HG02852 (cell line): ENCODE measurements around the gene EEPD1.

Experiments
- ATAC-seq: cut with Tn5 transposase; IDR thresholded peaks from one replicate; pipeline ENCODE4 v1.9.1; 2021; ENCODE audit warnings: mild to moderate bottlenecking, moderate library complexity; ENCODE audit not compliant: unreplicated experiment

The EEPD1 gene

GRCh38 chr7:36154255-36155212 is 1.5 kb downstream of the EEPD1 start:
- ATAC-seq = no peak

- no peak for ATAC-seq
Observed at GRCh38 chr7:36155811-36156361, 2.8 kb downstream of the EEPD1 start.

GRCh38 chr7:36157527-36158320 is 4.7 kb downstream of the EEPD1 start:
- no peak for ATAC-seq

GRCh38 chr7:36158321-36158605 is 5.2 kb downstream of the EEPD1 start:
- ATAC-seq = no peak

GRCh38 chr7:36159618-36160017 is 6.6 kb downstream of the EEPD1 start:
- ATAC-seq = no peak

- ATAC-seq = no peak
Observed at GRCh38 chr7:36160313-36160712, 7.3 kb downstream of the EEPD1 start.

GRCh38 chr7:36161996-36162395 is 8.9 kb downstream of the EEPD1 start:
- ATAC-seq = no peak

GRCh38 chr7:36165059-36165458 is 12.0 kb downstream of the EEPD1 start:
- ATAC-seq = no peak

GRCh38 chr7:36165802-36166201 is 12.7 kb downstream of the EEPD1 start:
- ATAC-seq = no peak

- no peak for ATAC-seq
Observed at GRCh38 chr7:36167403-36168050, 14.5 kb downstream of the EEPD1 start.

GRCh38 chr7:36171503-36171902 is 18.4 kb downstream of the EEPD1 start:
- ATAC-seq = peak; percentile 79

- no peak for ATAC-seq
Observed at GRCh38 chr7:36175886-36176285, 22.8 kb downstream of the EEPD1 start.

GRCh38 chr7:36176697-36177096 is 23.6 kb downstream of the EEPD1 start:
- ATAC-seq = no peak

- no peak for ATAC-seq
Observed at GRCh38 chr7:36180121-36180520, 27.1 kb downstream of the EEPD1 start.

GRCh38 chr7:36181668-36182067 is 28.6 kb downstream of the EEPD1 start:
- no peak for ATAC-seq

- no peak for ATAC-seq
Observed at GRCh38 chr7:36182854-36183604, 30.0 kb downstream of the EEPD1 start.

GRCh38 chr7:36185092-36185491 is 32.0 kb downstream of the EEPD1 start:
- ATAC-seq = no peak

- ATAC-seq = no peak
Observed at GRCh38 chr7:36185756-36186155, 32.7 kb downstream of the EEPD1 start.

- no peak for ATAC-seq
Observed at GRCh38 chr7:36186359-36187121, 33.5 kb downstream of the EEPD1 start.

- ATAC-seq = no peak
Observed at GRCh38 chr7:36188266-36188665, 35.2 kb downstream of the EEPD1 start.
